Kidney (tissue), 14 donors: Measurements from ENCODE around the gene COL8A2. TPM values are rescaled to one million over a fixed set of nuclear protein-coding genes. Genes with fewer than 3 reads are reported as not detected.

Experiments used
- DNase-seq, 5 donors: peaks; one replicate each; pipeline ENCODE4 v3.0.0-alpha.2; 2013 to 2020
- FAIRE-seq: peaks from 2 replicates; lab custom pipeline; 2012; peaks lifted over from hg19 to GRCh38; lab: Jason Lieb, UNC
- H3K27ac ChIP-seq, 2 donors: one replicate each; pipeline ENCODE4 v1.7.0; 2013; ENCODE audit warnings: low read depth in 2 of 2, low read length in 2 of 2, inconsistent platforms in 1 of 2
- H3K27me3 ChIP-seq: one replicate; pipeline ENCODE4 v1.7.1; 2013; ENCODE audit warnings: low read length, inconsistent platforms; ENCODE audit not compliant: control insufficient read depth, insufficient read depth
- H3K36me3 ChIP-seq, 3 donors: one replicate each; pipeline versions ENCODE4 v1.7.0 to v1.7.1; 2013; ENCODE audit warnings: low read length in 3 of 3, control low read depth in 1 of 3, inconsistent platforms in 1 of 3; ENCODE audit not compliant: insufficient read depth in 3 of 3, control insufficient read depth in 2 of 3
- H3K4me1 ChIP-seq, 3 donors: one replicate each; pipeline versions ENCODE4 v1.7.0 to v1.7.1; 2013; ENCODE audit warnings: low read length in 3 of 3, inconsistent platforms in 1 of 3, low read depth in 1 of 3; ENCODE audit not compliant: control insufficient read depth in 2 of 3, insufficient read depth in 2 of 3
- H3K4me3 ChIP-seq, 3 donors: one replicate each; pipeline versions ENCODE4 v1.7.0 to v1.8.1; 2013; ENCODE audit warnings: low read length in 3 of 3, control low read depth in 1 of 3, inconsistent platforms in 1 of 3
- H3K9ac ChIP-seq, 3 donors: one replicate each; pipeline versions ENCODE4 v1.7.0 to v1.7.1; 2013; ENCODE audit warnings: low read length in 3 of 3, control low read depth in 1 of 3, inconsistent platforms in 1 of 3
- H3K9me3 ChIP-seq, 3 donors: one replicate each; pipeline versions ENCODE4 v1.7.0 to v1.7.1; 2013; ENCODE audit warnings: low read length in 3 of 3, control low read depth in 1 of 3, inconsistent platforms in 1 of 3; ENCODE audit not compliant: control insufficient read depth in 2 of 3, insufficient read depth in 1 of 3
- CTCF ChIP-seq: IDR thresholded peaks from 3 replicates; pipeline ENCODE4 v1.5.1; 2012; ENCODE audit warnings: mild to moderate bottlenecking, moderate library complexity, borderline replicate concordance; ENCODE audit not compliant: insufficient read depth; ENCODE audit errors: extremely low read depth
- intact Hi-C: fragments of 100-400 bp; cut with DNase I; formaldehyde crosslinking; loops from one replicate; pipeline ENCODE4 v1.11.1; 2022
- polyA plus RNA-seq: library from polyadenylated mRNA; stranded (reverse); fragments of 350-450 nt; fragmentation: Illumina TruSeq; extraction: RNeasy Lipid Tissue Mini Kit (QIAGEN cat#74804); gene quantifications from one replicate; pipeline ENCODE4 v1.2.3, GENCODE V29; 2014; ENCODE audit warnings: low read depth, low replicate concordance; ENCODE audit not compliant: insufficient read depth
- total RNA-seq: library from RNA; stranded (reverse); fragmentation: NEBNext Ultra II Directional; extraction: Animal tissue kit (Norgen Biotek cat#: 25700); gene quantifications from one replicate; pipeline ENCODE4 v1.2.1, GENCODE V29; 2021
- donor health status: control.
- donor health status: control.
- donor health status: control.
- donor health status: control.
- donor health status: control.
- donor health status: DM: yes; HTN: yes; CAD: no.
- donor health status: Normal renal cell carcinoma (clear cell type).

The COL8A2 gene
- total and polyA plus RNA-seq, 2 donors from 2014 or later: 0.90 to 6.4 TPM

- DNase-seq (peak; percentile 100), FAIRE-seq (peak; percentile 74)
- peak; percentile 92 for TF ChIP-seq CTCF
- peaks cover 7 to 19% (median 14%) of the 10 kb centered on the region in 3 donors for H3K4me1 ChIP-seq
- H3K27ac ChIP-seq: peak within 1 kb of the TSS; percentile 94 to 99
- no peaks in the 10 kb centered on the region for H3K27me3 ChIP-seq
- H3K9me3 ChIP-seq: no peaks in the 10 kb centered on the region
- peak within 1 kb of the TSS; percentile 60 to 96 (median 76) for H3K4me3 ChIP-seq
- H3K36me3 ChIP-seq: no peaks in the 10 kb centered on the region
- peak within 1 kb of the TSS; percentile 31 to 85 (median 62) for H3K9ac ChIP-seq
- intact Hi-C loops: no loop called here
Observed at GRCh38 chr1:36149237-36149972, 24.4 kb upstream of the COL8A2 start, which contains the start of gene TRAPPC3. Gene TRAPPC3 (minus strand): TSS chr1:36149486. CDS start chr1:36149378, 108 bp downstream.

GRCh38 chr1:36148821-36149236 is 23.8 kb upstream of the COL8A2 start:
- Histone ChIP-seq H3K27me3 (no peaks in the 10 kb centered on the region), H3K27ac (peak overlapping the region; percentile 91 to 94), H3K4me1 (peaks cover 7 to 19% (median 14%) of the 10 kb centered on the region in 3 donors), H3K36me3 (no peaks in the 10 kb centered on the region), H3K9ac (peak overlapping the region; percentile 31 to 85 (median 62)), H3K9me3 (no peaks in the 10 kb centered on the region), H3K4me3 (peak overlapping the region; percentile 60 to 96 (median 76))
- no peak for FAIRE-seq
- intact Hi-C loops: no loop called here
- DNase-seq: no peak
- TF ChIP-seq CTCF: no peak

GRCh38 chr1:36144413-36144812 is 19.4 kb upstream of the COL8A2 start:
- DNase-seq (no peak), FAIRE-seq (no peak)
- no peak for TF ChIP-seq CTCF
- Histone ChIP-seq H3K27ac (no peak overlapping the region), H3K27me3 (no peaks in the 10 kb centered on the region), H3K4me3 (no peak overlapping the region), H3K9me3 (no peaks in the 10 kb centered on the region), H3K36me3 (peaks cover 0 to 5% (median 5%) of the 10 kb centered on the region in 3 donors), H3K9ac (no peak overlapping the region), H3K4me1 (peaks cover 0 to 7% (median 6%) of the 10 kb centered on the region in 3 donors)
- intact Hi-C loops: no loop called here
